Heart right ventricle (tissue), 16 donors: ENCODE data around the gene GLO1. TPM values are rescaled to one million over a fixed set of nuclear protein-coding genes. Genes with fewer than 3 reads are reported as not detected.

ENCODE experiments used
- ATAC-seq, 8 donors: fragments of 200-7000 bp; cut with Tn5 transposase; one replicate each; pipeline ENCODE4 v1.9.1; 2020; ENCODE audit warnings: mild to moderate bottlenecking in 8 of 8, moderate library complexity in 8 of 8, moderate number of reproducible peaks in 1 of 8
- DNase-seq, 2 donors: peaks; one replicate each; pipeline ENCODE4 v3.0.0-alpha.2; 2020
- H3K27ac ChIP-seq, 10 donors: fragments of 200-600 bp; sonication (generic) in 2 of 10; one replicate each; pipeline versions ENCODE4 v1.5.0 to v1.8.0; 2020 to 2022; ENCODE audit warnings: mild to moderate bottlenecking in 3 of 10
- H3K27me3 ChIP-seq, 7 donors: fragments of 200-600 bp; one replicate each; pipeline ENCODE4 v1.8.0; 2021 to 2022; ENCODE audit warnings: mild to moderate bottlenecking in 2 of 7
- H3K36me3 ChIP-seq, 9 donors: fragments of 200-600 bp; sonication (generic) in 1 of 9; one replicate each; pipeline versions ENCODE4 v1.5.0 to v1.8.0; 2020 to 2022; ENCODE audit warnings: mild to moderate bottlenecking in 2 of 9
- H3K4me1 ChIP-seq, 9 donors: fragments of 200-600 bp; sonication (generic) in 1 of 9; one replicate each; pipeline versions ENCODE4 v1.5.0 to v1.8.0; 2020 to 2022; ENCODE audit warnings: mild to moderate bottlenecking in 4 of 9
- H3K4me3 ChIP-seq, 10 donors: fragments of 200-600 bp; sonication (generic) in 2 of 10; one replicate each; pipeline versions ENCODE4 v1.5.0 to v1.8.0; 2020 to 2022; ENCODE audit warnings: mild to moderate bottlenecking in 7 of 10, moderate library complexity in 2 of 10
- H3K9me3 ChIP-seq, 11 donors: fragments of 200-600 bp in 10 of 11; sonication (generic) in 2 of 11; one replicate each; pipeline versions ENCODE4 v1.5.0 to v1.8.0; 2013 to 2022; ENCODE audit warnings: mild to moderate bottlenecking in 2 of 11, control low read depth in 1 of 11, moderate library complexity in 1 of 11
- WGBS, 2 donors: extraction: QIAGEN DNeasy Blood & Tissue Kit; methylation state at CpG; one replicate each; pipeline ENCODE4 v1.1.7; 2013; ENCODE audit warnings: inconsistent platforms in 1 of 2; 5-methylcytosine and 5-hydroxymethylcytosine counted together
- intact Hi-C, 10 donors: fragments of 100-400 bp; cut with DNase I; formaldehyde crosslinking; loops; one replicate each; pipeline versions ENCODE4 v1.11.1 to v1.14.2; 2022
- polyA plus RNA-seq, 2 donors: library from polyadenylated mRNA; stranded (reverse); fragments of 200-250 nt; gene quantifications; one replicate each; pipeline ENCODE4 v1.2.3, GENCODE V29; 2013
- total RNA-seq, 10 donors: library from RNA; stranded (reverse); fragmentation: NEBNext Ultra II Directional in 3 of 10; extraction: Animal tissue kit (Norgen Biotek cat#: 25700) in 3 of 10; gene quantifications; one replicate each; pipeline versions ENCODE4 v1.2.1 to v1.2.4, GENCODE V29; 2021 to 2023
- TF ChIP-seq, protein P1 (sequence below), 9 donors: fragments of 200-600 bp; sonication (generic) in 2 of 9; IDR thresholded peaks; one replicate each; pipeline versions ENCODE4 v1.5.0 to v1.8.0; 2021 to 2022; ENCODE audit warnings: antibody characterized with exemption in 9 of 9, mild to moderate bottlenecking in 5 of 9, moderate library complexity in 1 of 9
- donor health status: Arrhythmogenic right ventricular cardiomyopathy.
- donor health status: ischemic (EF 13 %, LVEDD 7.1; RV severe dilation, severe dysfunction).
- donor health status: healthy with polysubstance abuse.
- donor health status: DM: no; HTN: yes; CAD: no.
- donor health status: DM: no; HTN: no; CAD: no.
- donor health status: ischemic (EF 25% LVEDD 6.9; RV normal size, moderate dysfunction).
- donor health status: ischemic (EF 25% LVEDD 5.7; RV mildly dilated, moderate dysfunction).
- donor health status: healthy.
- donor health status: DM: yes; HTN: yes; CAD: no.
- donor health status: Ischemic cardiomyopathy.
- donor health status: ischemic (EF 35%, LVEDD 5.7; RV mildly dilated, moderate dysfunction).
- donor health status: nonischemic (EF 11% LVEDD 7.7; RV severe dilation, severe dysfunction).
- donor health status: DM: yes; HTN: yes; CAD: no.
- donor health status: PGD.
- donor health status: ischemic (EF 29% LVEDD 5.4; RV normal size, mild dysfunction).
- donor health status: nonischemic (EF 23%, LVEDD 6.1; RV moderate dilation, normal function).

Gene GLO1
- total and polyA plus RNA-seq, 12 donors = 50.2 to 96.1 (median 80.6) TPM

DNA sequence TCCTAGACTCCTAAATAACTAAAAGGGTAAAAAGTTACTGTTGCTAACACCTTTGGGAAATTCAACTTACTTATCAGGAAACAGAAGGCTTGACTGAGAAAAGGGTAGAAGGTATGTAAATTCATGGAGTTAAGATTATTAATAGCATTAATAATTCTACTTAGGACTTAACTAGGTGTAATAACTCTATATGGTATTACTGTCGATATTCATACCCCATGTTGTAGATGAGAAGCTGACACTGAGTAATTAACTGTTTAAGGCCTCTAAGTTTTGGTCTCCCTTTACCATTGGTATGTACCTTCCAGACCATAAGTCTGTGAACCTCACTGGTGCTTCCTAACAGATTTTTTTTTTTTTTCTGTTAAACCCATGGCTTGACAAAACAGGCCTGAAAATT, 15.4 kb downstream of the GLO1 start:
- ATAC-seq = no peak
- Histone ChIP-seq H3K36me3 (peaks cover 0 to 29% (median 10%) of the 10 kb centered on the region in 9 donors), H3K4me3 (no peak overlapping the region), H3K9me3 (no peaks in the 10 kb centered on the region), H3K27me3 (no peaks in the 10 kb centered on the region), H3K4me1 (peaks cover 0 to 29% (median 19%) of the 10 kb centered on the region in 9 donors), H3K27ac (no peak overlapping the region)
- intact Hi-C loops = no loop called here
- TF ChIP-seq, protein P1, sequence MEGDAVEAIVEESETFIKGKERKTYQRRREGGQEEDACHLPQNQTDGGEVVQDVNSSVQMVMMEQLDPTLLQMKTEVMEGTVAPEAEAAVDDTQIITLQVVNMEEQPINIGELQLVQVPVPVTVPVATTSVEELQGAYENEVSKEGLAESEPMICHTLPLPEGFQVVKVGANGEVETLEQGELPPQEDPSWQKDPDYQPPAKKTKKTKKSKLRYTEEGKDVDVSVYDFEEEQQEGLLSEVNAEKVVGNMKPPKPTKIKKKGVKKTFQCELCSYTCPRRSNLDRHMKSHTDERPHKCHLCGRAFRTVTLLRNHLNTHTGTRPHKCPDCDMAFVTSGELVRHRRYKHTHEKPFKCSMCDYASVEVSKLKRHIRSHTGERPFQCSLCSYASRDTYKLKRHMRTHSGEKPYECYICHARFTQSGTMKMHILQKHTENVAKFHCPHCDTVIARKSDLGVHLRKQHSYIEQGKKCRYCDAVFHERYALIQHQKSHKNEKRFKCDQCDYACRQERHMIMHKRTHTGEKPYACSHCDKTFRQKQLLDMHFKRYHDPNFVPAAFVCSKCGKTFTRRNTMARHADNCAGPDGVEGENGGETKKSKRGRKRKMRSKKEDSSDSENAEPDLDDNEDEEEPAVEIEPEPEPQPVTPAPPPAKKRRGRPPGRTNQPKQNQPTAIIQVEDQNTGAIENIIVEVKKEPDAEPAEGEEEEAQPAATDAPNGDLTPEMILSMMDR (IDR thresholded peaks at IDR 0.05) = no peak
- WGBS, 2 donors = 91 to 97% methylated on average over 1 of the region's 1 CpG
- DNase-seq = no peak

DNA sequence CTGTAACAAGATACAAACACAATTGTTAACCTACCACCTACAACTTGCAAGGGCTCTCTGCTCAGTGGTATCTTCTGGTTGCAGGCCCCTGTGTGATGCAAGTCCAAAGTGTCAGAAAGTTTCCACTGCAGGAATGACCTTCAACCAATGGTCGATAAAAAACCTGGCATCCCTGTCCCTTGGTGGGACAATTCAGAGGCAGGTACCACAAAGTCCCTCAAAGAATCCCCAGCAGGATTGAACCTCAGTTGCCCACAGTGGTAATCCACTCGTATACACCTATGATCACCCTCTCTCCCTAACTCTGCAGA, 15.9 kb downstream of the GLO1 start:
- H3K27ac ChIP-seq = peak overlapping the region in 1 of 10 donors; percentile 2
- peak in 6 of 8 donors; percentile 27 to 74 (median 42) for ATAC-seq

DNA sequence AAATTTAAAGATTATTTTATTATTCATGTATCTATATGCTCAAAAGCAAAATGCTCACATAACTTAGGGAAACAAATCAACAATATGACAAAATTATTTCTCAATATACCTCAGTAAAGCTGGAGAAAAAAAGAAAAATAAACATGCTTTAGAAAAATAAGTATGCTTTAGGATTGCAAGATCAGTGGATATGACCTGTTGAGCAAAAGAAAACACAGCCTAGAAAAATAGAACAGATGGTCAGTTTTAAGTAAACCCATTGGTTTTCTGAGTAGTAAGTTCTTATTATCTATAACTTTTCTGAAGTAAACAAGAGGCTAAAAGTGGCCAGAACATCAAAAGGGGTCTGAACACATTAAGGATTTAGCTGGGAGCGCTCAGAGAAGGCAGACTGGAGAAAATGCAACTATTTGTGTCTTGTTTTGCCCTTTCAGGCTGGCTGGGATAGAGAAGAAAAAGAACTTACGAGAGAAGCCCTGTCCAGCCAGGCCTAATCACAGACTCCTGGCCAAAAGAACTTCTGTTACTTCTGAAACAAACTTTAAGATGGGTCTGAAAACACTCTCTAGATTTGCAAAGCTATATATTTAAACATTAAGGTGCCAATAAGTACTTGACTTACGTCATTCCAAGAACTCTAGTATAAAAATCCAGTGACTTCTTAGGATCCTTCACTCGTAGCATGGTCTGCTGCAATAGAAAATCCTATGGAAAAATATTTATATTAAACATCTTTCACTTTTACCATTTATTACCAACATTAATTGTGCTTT, 16.5 kb downstream of the GLO1 start:
- Histone ChIP-seq H3K9me3 (no peaks in the 10 kb centered on the region), H3K4me1 (peaks cover 0 to 29% (median 19%) of the 10 kb centered on the region in 9 donors)
- 76 to 83% methylated on average over 4 of the region's 4 CpGs for WGBS, 2 donors

More for the DNA sequence above, 15.9 kb downstream of the GLO1 start:
- Histone ChIP-seq H3K36me3 (peaks cover 0 to 34% (median 10%) of the 10 kb centered on the region in 9 donors), H3K4me3 (no peak overlapping the region), H3K4me1 (peaks cover 0 to 29% (median 19%) of the 10 kb centered on the region in 9 donors), H3K9me3 (no peaks in the 10 kb centered on the region), H3K27me3 (no peaks in the 10 kb centered on the region)
- intact Hi-C loops = no loop called here
- DNase-seq = no peak
- 70 to 71% methylated on average over 2 of the region's 2 CpGs for WGBS, 2 donors
- TF ChIP-seq, protein P1 (IDR thresholded peaks at IDR 0.05) = no peak

GRCh38 chr6:38684904-38685303, 18.0 kb downstream of the GLO1 start:
- Histone ChIP-seq H3K4me1 (peaks cover 0 to 29% (median 19%) of the 10 kb centered on the region in 9 donors), H3K9me3 (no peaks in the 10 kb centered on the region), H3K27me3 (no peaks in the 10 kb centered on the region), H3K36me3 (peaks cover 0 to 55% (median 10%) of the 10 kb centered on the region in 9 donors), H3K4me3 (no peak overlapping the region), H3K27ac (no peak overlapping the region)
- ATAC-seq (peak in 1 of 8 donors; percentile 22), DNase-seq (no peak)
- TF ChIP-seq, protein P1 (IDR thresholded peaks at IDR 0.05) = no peak
- WGBS, 2 donors = 89% methylated on average over 3 of the region's 3 CpGs
- intact Hi-C loops = no loop called here

More for the DNA sequence above, 16.5 kb downstream of the GLO1 start:
- DNase-seq (no peak), ATAC-seq (no peak)
- Histone ChIP-seq H3K4me3 (no peak overlapping the region), H3K36me3 (peaks cover 0 to 40% (median 10%) of the 10 kb centered on the region in 9 donors), H3K27me3 (no peaks in the 10 kb centered on the region), H3K27ac (peak overlapping the region in 1 of 10 donors; percentile 2)
- TF ChIP-seq, protein P1 (IDR thresholded peaks at IDR 0.05) = no peak
- intact Hi-C loops = no loop called here
